Middle frontal gyrus (tissue), 1 donor: ENCODE measurements around the gene LRRK2.
"Not testable (repeated sequence)": the region's sequence is repeated elsewhere in the genome, so short reads cannot be mapped to it uniquely, and the experiment has no call there.

Experiments used
- DNase-seq: peaks from one replicate; pipeline ENCODE4 v3.0.0-alpha.2; 2015; ENCODE audit warnings: low spot score; ENCODE audit errors: extremely low spot score

LRRK2 gene

GRCh38 chr12:40313928-40314327 lies 89.1 kb downstream of the LRRK2 start:
- no peak for DNase-seq

GRCh38 chr12:40314927-40315326 lies 90.1 kb downstream of the LRRK2 start:
- no peak for DNase-seq

GRCh38 chr12:40315375-40315774 lies 90.6 kb downstream of the LRRK2 start:
- DNase-seq, result no peak

GRCh38 chr12:40324261-40324660 lies 99.5 kb downstream of the LRRK2 start:
- DNase-seq, result no peak

GRCh38 chr12:40325349-40325960 lies 100.7 kb downstream of the LRRK2 start:
- no peak for DNase-seq

GRCh38 chr12:40327535-40327934 lies 102.7 kb downstream of the LRRK2 start:
- DNase-seq, result no peak

- DNase-seq, result no peak
Measured at GRCh38 chr12:40330180-40330579, 105.4 kb downstream of the LRRK2 start.

- DNase-seq, result no peak
Measured at GRCh38 chr12:40331886-40332285, 107.1 kb downstream of the LRRK2 start.

GRCh38 chr12:40335991-40336390 lies 111.2 kb downstream of the LRRK2 start:
- no peak for DNase-seq

- no peak for DNase-seq
Measured at GRCh38 chr12:40336573-40337199, 111.9 kb downstream of the LRRK2 start.

GRCh38 chr12:40338071-40338470 lies 113.3 kb downstream of the LRRK2 start:
- no peak for DNase-seq

- no peak for DNase-seq
Measured at GRCh38 chr12:40338621-40339020, 113.8 kb downstream of the LRRK2 start.

GRCh38 chr12:40342010-40342409 lies 117.2 kb downstream of the LRRK2 start:
- DNase-seq, result no peak

- no peak for DNase-seq
Measured at GRCh38 chr12:40343124-40343523, 118.3 kb downstream of the LRRK2 start.

- no peak for DNase-seq
Measured at GRCh38 chr12:40344312-40344711, 119.5 kb downstream of the LRRK2 start.

GRCh38 chr12:40351976-40352375 lies 127.2 kb downstream of the LRRK2 start:
- DNase-seq, result no peak

- no peak for DNase-seq
Measured at GRCh38 chr12:40375076-40375475, 150.3 kb downstream of the LRRK2 start.

GRCh38 chr12:40376533-40377267 lies 151.9 kb downstream of the LRRK2 start:
- DNase-seq, result no peak

- no peak for DNase-seq
Measured at GRCh38 chr12:40378691-40379090, 153.9 kb downstream of the LRRK2 start.

- DNase-seq, result no peak
Measured at GRCh38 chr12:40382217-40382616, 157.4 kb downstream of the LRRK2 start.

GRCh38 chr12:40387279-40387678 lies 162.5 kb downstream of the LRRK2 start:
- not testable (repeated sequence) for DNase-seq

GRCh38 chr12:40390980-40391379 lies 166.2 kb downstream of the LRRK2 start:
- DNase-seq, result no peak

- no peak for DNase-seq
Measured at GRCh38 chr12:40393026-40393425, 168.2 kb downstream of the LRRK2 start.
